Kidney epithelial cell (primary cell): Measurements from ENCODE around the gene ZNF260. TPM values are rescaled to one million over a fixed set of nuclear protein-coding genes. Genes with fewer than 3 reads are reported as not detected.

Source experiments
- DNase-seq: peaks from one replicate; pipeline ENCODE4 v3.0.0-alpha.2; 2010; ENCODE audit warnings: low read depth
- H3K27me3 ChIP-seq: 2 replicates; pipeline ENCODE4 v1.6.0; 2011; ENCODE audit warnings: low read length; ENCODE audit not compliant: control insufficient read depth, insufficient read depth
- H3K36me3 ChIP-seq: 2 replicates; pipeline ENCODE4 v1.5.1; 2011; ENCODE audit warnings: low read length; ENCODE audit not compliant: control insufficient read depth, insufficient read depth
- H3K4me3 ChIP-seq: 2 replicates; pipeline ENCODE4 v1.5.1; 2011; ENCODE audit warnings: low read depth, mild to moderate bottlenecking, control low read depth, low read length
- CTCF ChIP-seq: IDR thresholded peaks from 2 replicates; pipeline ENCODE4 v1.5.1; 2011; ENCODE audit warnings: mild to moderate bottlenecking, moderate library complexity, low read length, control low read depth, inconsistent platforms; ENCODE audit not compliant: insufficient read depth, poor library complexity, severe bottlenecking
- total RNA-seq: library from RNA; depleted of rRNA; stranded (reverse); fragments of >200 nt; gene quantifications from 2 replicates; pipeline ENCODE4 v1.2.3, GENCODE V29; 2015

ZNF260 gene
- total RNA-seq, 1 donor from 2014 or later = 18.6 TPM

- no peaks in the 10 kb centered on the region for H3K27me3 ChIP-seq
- no peak for TF ChIP-seq CTCF
- DNase-seq = no peak
- no peak overlapping the region for H3K4me3 ChIP-seq
- H3K36me3 ChIP-seq = no peaks in the 10 kb centered on the region
Observed at GRCh38 chr19:36526581-36526980, 1.5 kb downstream of the ZNF260 start.

- DNase-seq = no peak
- TF ChIP-seq CTCF = no peak
- Histone ChIP-seq H3K36me3 (no peaks in the 10 kb centered on the region), H3K4me3 (no peak overlapping the region), H3K27me3 (no peaks in the 10 kb centered on the region)
Observed at GRCh38 chr19:36524617-36525016, 3.5 kb downstream of the ZNF260 start.

GRCh38 chr19:36514012-36514612 lies 14.0 kb downstream of the ZNF260 start:
- no peak overlapping the region for H3K4me3 ChIP-seq
- no peaks in the 10 kb centered on the region for H3K27me3 ChIP-seq
- no peak for DNase-seq
- no peak for TF ChIP-seq CTCF
- H3K36me3 ChIP-seq = no peaks in the 10 kb centered on the region

GRCh38 chr19:36508325-36508724 lies 19.7 kb downstream of the ZNF260 start:
- Histone ChIP-seq H3K36me3 (no peaks in the 10 kb centered on the region), H3K4me3 (no peak overlapping the region), H3K27me3 (no peaks in the 10 kb centered on the region)
- no peak for DNase-seq
- TF ChIP-seq CTCF = no peak

- no peak for DNase-seq
- TF ChIP-seq CTCF = no peak
- H3K27me3 ChIP-seq = no peaks in the 10 kb centered on the region
- no peaks in the 10 kb centered on the region for H3K36me3 ChIP-seq
- no peak overlapping the region for H3K4me3 ChIP-seq
Observed at GRCh38 chr19:36501973-36502372, 26.1 kb downstream of the ZNF260 start.

GRCh38 chr19:36497001-36497400 lies 31.1 kb downstream of the ZNF260 start:
- no peak for TF ChIP-seq CTCF

More at GRCh38 chr19:36497001-36497400, 31.1 kb downstream of the ZNF260 start:
- Histone ChIP-seq H3K4me3 (no peak overlapping the region), H3K27me3 (no peaks in the 10 kb centered on the region), H3K36me3 (no peaks in the 10 kb centered on the region)
- DNase-seq = no peak
